ENCODE data around the gene CAPRIN2.

The CAPRIN2 gene, protein sequence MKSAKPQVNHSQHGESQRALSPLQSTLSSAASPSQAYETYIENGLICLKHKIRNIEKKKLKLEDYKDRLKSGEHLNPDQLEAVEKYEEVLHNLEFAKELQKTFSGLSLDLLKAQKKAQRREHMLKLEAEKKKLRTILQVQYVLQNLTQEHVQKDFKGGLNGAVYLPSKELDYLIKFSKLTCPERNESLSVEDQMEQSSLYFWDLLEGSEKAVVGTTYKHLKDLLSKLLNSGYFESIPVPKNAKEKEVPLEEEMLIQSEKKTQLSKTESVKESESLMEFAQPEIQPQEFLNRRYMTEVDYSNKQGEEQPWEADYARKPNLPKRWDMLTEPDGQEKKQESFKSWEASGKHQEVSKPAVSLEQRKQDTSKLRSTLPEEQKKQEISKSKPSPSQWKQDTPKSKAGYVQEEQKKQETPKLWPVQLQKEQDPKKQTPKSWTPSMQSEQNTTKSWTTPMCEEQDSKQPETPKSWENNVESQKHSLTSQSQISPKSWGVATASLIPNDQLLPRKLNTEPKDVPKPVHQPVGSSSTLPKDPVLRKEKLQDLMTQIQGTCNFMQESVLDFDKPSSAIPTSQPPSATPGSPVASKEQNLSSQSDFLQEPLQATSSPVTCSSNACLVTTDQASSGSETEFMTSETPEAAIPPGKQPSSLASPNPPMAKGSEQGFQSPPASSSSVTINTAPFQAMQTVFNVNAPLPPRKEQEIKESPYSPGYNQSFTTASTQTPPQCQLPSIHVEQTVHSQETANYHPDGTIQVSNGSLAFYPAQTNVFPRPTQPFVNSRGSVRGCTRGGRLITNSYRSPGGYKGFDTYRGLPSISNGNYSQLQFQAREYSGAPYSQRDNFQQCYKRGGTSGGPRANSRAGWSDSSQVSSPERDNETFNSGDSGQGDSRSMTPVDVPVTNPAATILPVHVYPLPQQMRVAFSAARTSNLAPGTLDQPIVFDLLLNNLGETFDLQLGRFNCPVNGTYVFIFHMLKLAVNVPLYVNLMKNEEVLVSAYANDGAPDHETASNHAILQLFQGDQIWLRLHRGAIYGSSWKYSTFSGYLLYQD

DNA sequence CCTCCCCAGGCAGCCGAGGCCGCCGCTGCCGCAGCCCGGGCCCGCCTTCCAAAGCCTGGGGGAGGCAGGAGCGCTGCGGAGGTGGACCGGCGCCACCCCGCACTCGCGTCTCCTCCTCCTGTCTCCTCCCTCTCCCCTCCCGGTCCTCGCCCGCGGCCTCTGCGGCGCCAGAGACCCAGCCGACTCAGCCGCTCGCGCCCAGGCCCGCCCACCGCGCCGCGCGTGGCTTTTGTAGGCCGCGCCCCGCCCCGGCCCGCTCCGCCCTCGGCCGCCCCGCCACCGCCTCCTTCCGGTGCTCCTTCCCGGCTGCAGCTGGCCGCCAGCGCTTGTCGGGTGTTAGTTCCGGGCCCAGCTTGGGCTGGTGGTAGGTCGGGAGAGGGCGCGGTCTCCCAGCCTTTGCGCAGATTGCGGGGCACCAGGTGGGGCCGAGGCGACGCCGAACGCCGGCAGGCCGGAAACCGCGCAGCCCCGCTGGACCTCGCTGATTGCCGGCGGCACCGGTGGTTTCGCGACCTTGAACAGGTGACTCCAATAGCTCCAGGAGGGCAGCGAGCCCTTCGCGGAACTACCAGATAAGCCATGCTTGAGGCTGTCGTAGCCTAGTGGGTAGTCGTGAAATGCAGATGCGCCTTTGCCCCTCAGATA lies at the start of gene CAPRIN2:
CAPRIN2 (minus strand) TSS at position 202 of the 645 bp plus-strand sequence. CDS start 1,431 bp downstream, outside the sequence.
- Histone ChIP-seq H3K4me1 (ENCODE audit: control insufficient read depth in 5 of 5, insufficient read depth in 5 of 5, low read length in 5 of 5) (peaks cover 4 to 19% (median 16%) of the 10 kb centered on the region in 5 donors), H3K27me3 (ENCODE audit: control insufficient read depth in 5 of 5, insufficient read depth in 4 of 5, low read length in 5 of 5) (no peaks in the 10 kb centered on the region), H3K9ac (ENCODE audit: low read length in 5 of 5) (peak within 1 kb of the TSS; percentile 54 to 89 (median 79))

GRCh38 chr12:30797689-30798088 lies 42.9 kb upstream of the CAPRIN2 start:
- Histone ChIP-seq H3K27me3 (ENCODE audit: control insufficient read depth in 5 of 5, insufficient read depth in 4 of 5, low read length in 5 of 5) (peaks cover 3 to 25% (median 5%) of the 10 kb centered on the region in 5 donors), H3K4me1 (ENCODE audit: control insufficient read depth in 5 of 5, insufficient read depth in 5 of 5, low read length in 5 of 5) (peaks cover 0 to 23% (median 19%) of the 10 kb centered on the region in 5 donors), H3K36me3 (ENCODE audit: control insufficient read depth in 5 of 5, insufficient read depth in 5 of 5, low read length in 5 of 5) (no peaks in the 10 kb centered on the region), H3K9ac (ENCODE audit: low read length in 5 of 5) (no peak overlapping the region), H3K4me3 (ENCODE audit: low read depth in 1 of 5, low read length in 5 of 5) (no peak overlapping the region), H3K27ac (ENCODE audit: low read depth, low read length) (no peak overlapping the region), H3K9me3 (ENCODE audit: control insufficient read depth in 5 of 5, low read length in 5 of 5) (no peaks in the 10 kb centered on the region)

More for the DNA sequence above, at the start of gene CAPRIN2:
- H3K9me3 ChIP-seq (ENCODE audit: control insufficient read depth in 5 of 5, low read length in 5 of 5) = no peaks in the 10 kb centered on the region
- H3K27ac ChIP-seq (ENCODE audit: low read depth, low read length) = peak within 1 kb of the TSS; percentile 56
- peak within 1 kb of the TSS; percentile 78 to 97 (median 85) for H3K4me3 ChIP-seq (ENCODE audit: low read depth in 1 of 5, low read length in 5 of 5)
- H3K36me3 ChIP-seq (ENCODE audit: control insufficient read depth in 5 of 5, insufficient read depth in 5 of 5, low read length in 5 of 5) = no peaks in the 10 kb centered on the region

DNA sequence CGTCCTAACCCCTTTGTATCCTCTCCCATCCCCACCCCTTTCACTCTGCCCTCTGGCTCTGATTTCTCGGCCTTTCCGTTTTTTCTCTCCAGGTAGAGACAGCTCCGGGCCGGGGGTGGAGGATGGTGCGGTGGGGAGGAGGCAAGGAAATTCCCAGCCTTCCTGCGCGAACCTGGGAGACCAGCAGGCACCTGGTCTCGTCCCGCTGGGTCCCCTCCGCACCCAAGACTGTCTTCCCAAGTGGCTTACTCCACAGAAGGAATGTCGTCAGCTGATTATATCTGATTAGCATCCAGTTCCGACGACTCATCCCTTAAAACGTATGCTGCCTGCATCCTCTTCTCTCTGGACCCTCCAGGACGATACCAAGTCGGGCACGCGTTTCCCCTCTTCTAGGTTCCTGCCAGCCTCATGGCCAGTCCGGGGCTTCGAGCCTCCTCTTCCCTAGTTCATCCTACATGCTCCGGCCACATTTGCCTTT lies 42.2 kb upstream of the CAPRIN2 start:
- Histone ChIP-seq H3K4me3 (ENCODE audit: low read depth in 1 of 5, low read length in 5 of 5) (peak overlapping the region; percentile 44 to 76 (median 70)), H3K27ac (ENCODE audit: low read depth, low read length) (no peak overlapping the region), H3K4me1 (ENCODE audit: control insufficient read depth in 5 of 5, insufficient read depth in 5 of 5, low read length in 5 of 5) (peaks cover 0 to 23% (median 19%) of the 10 kb centered on the region in 5 donors), H3K9me3 (ENCODE audit: control insufficient read depth in 5 of 5, low read length in 5 of 5) (no peaks in the 10 kb centered on the region), H3K9ac (ENCODE audit: low read length in 5 of 5) (peak overlapping the region in 1 of 5 donors; percentile 36), H3K36me3 (ENCODE audit: control insufficient read depth in 5 of 5, insufficient read depth in 5 of 5, low read length in 5 of 5) (no peaks in the 10 kb centered on the region), H3K27me3 (ENCODE audit: control insufficient read depth in 5 of 5, insufficient read depth in 4 of 5, low read length in 5 of 5) (peaks cover 3 to 25% (median 5%) of the 10 kb centered on the region in 5 donors)

- Histone ChIP-seq H3K4me1 (ENCODE audit: control insufficient read depth in 5 of 5, insufficient read depth in 5 of 5, low read length in 5 of 5) (peaks cover 0 to 23% (median 19%) of the 10 kb centered on the region in 5 donors), H3K36me3 (ENCODE audit: control insufficient read depth in 5 of 5, insufficient read depth in 5 of 5, low read length in 5 of 5) (no peaks in the 10 kb centered on the region), H3K9ac (ENCODE audit: low read length in 5 of 5) (peak overlapping the region in 3 of 5 donors; percentile 6 to 70 (median 14)), H3K27me3 (ENCODE audit: control insufficient read depth in 5 of 5, insufficient read depth in 4 of 5, low read length in 5 of 5) (peaks cover 3 to 25% (median 5%) of the 10 kb centered on the region in 5 donors), H3K27ac (ENCODE audit: low read depth, low read length) (no peak overlapping the region), H3K4me3 (ENCODE audit: low read depth in 1 of 5, low read length in 5 of 5) (peak overlapping the region in 4 of 5 donors; percentile 62 to 76 (median 73)), H3K9me3 (ENCODE audit: control insufficient read depth in 5 of 5, low read length in 5 of 5) (no peaks in the 10 kb centered on the region)
These were observed 41.6 kb upstream of the CAPRIN2 start for GRCh38 chr12:30796313-30796780.

GRCh38 chr12:30795410-30796312 lies 40.9 kb upstream of the CAPRIN2 start:
- Histone ChIP-seq H3K36me3 (ENCODE audit: control insufficient read depth in 5 of 5, insufficient read depth in 5 of 5, low read length in 5 of 5) (no peaks in the 10 kb centered on the region), H3K9me3 (ENCODE audit: control insufficient read depth in 5 of 5, low read length in 5 of 5) (no peaks in the 10 kb centered on the region), H3K27ac (ENCODE audit: low read depth, low read length) (no peak overlapping the region), H3K4me1 (ENCODE audit: control insufficient read depth in 5 of 5, insufficient read depth in 5 of 5, low read length in 5 of 5) (peaks cover 0 to 23% (median 21%) of the 10 kb centered on the region in 5 donors), H3K9ac (ENCODE audit: low read length in 5 of 5) (peak overlapping the region in 3 of 5 donors; percentile 20 to 70 (median 45)), H3K27me3 (ENCODE audit: control insufficient read depth in 5 of 5, insufficient read depth in 4 of 5, low read length in 5 of 5) (peaks cover 3 to 25% (median 5%) of the 10 kb centered on the region in 5 donors), H3K4me3 (ENCODE audit: low read depth in 1 of 5, low read length in 5 of 5) (peak overlapping the region in 4 of 5 donors; percentile 62 to 76 (median 73))

- Histone ChIP-seq H3K27me3 (ENCODE audit: control insufficient read depth in 5 of 5, insufficient read depth in 4 of 5, low read length in 5 of 5) (peaks cover 3 to 25% (median 5%) of the 10 kb centered on the region in 5 donors), H3K27ac (ENCODE audit: low read depth, low read length) (no peak overlapping the region), H3K9ac (ENCODE audit: low read length in 5 of 5) (no peak overlapping the region), H3K4me3 (ENCODE audit: low read depth in 1 of 5, low read length in 5 of 5) (peak overlapping the region in 4 of 5 donors; percentile 62 to 76 (median 73)), H3K4me1 (ENCODE audit: control insufficient read depth in 5 of 5, insufficient read depth in 5 of 5, low read length in 5 of 5) (peaks cover 0 to 23% (median 21%) of the 10 kb centered on the region in 5 donors), H3K36me3 (ENCODE audit: control insufficient read depth in 5 of 5, insufficient read depth in 5 of 5, low read length in 5 of 5) (no peaks in the 10 kb centered on the region), H3K9me3 (ENCODE audit: control insufficient read depth in 5 of 5, low read length in 5 of 5) (no peaks in the 10 kb centered on the region)
These were observed 40.0 kb upstream of the CAPRIN2 start for GRCh38 chr12:30794591-30795409.

GRCh38 chr12:30794020-30794419 lies 39.3 kb upstream of the CAPRIN2 start:
- Histone ChIP-seq H3K36me3 (ENCODE audit: control insufficient read depth in 5 of 5, insufficient read depth in 5 of 5, low read length in 5 of 5) (no peaks in the 10 kb centered on the region), H3K27ac (ENCODE audit: low read depth, low read length) (no peak overlapping the region), H3K4me1 (ENCODE audit: control insufficient read depth in 5 of 5, insufficient read depth in 5 of 5, low read length in 5 of 5) (peaks cover 0 to 23% (median 21%) of the 10 kb centered on the region in 5 donors), H3K9me3 (ENCODE audit: control insufficient read depth in 5 of 5, low read length in 5 of 5) (no peaks in the 10 kb centered on the region), H3K27me3 (ENCODE audit: control insufficient read depth in 5 of 5, insufficient read depth in 4 of 5, low read length in 5 of 5) (peaks cover 3 to 25% (median 5%) of the 10 kb centered on the region in 5 donors), H3K9ac (ENCODE audit: low read length in 5 of 5) (no peak overlapping the region), H3K4me3 (ENCODE audit: low read depth in 1 of 5, low read length in 5 of 5) (no peak overlapping the region)
